Measurements from ENCODE around the gene GSX2.

Gene GSX2

GRCh38 chr4:54061873-54062272, 38.1 kb upstream of the GSX2 start:
- Histone ChIP-seq H3K4me1 (ENCODE audit: control insufficient read depth, insufficient read depth, low read length) (peaks cover 6% of the 10 kb centered on the region), H3K4me3 (ENCODE audit: low read depth, low read length) (no peak overlapping the region), H3K36me3 (ENCODE audit: control insufficient read depth in 2 of 2, insufficient read depth in 1 of 2, low read length in 2 of 2) (no peaks in the 10 kb centered on the region), H3K27ac (ENCODE audit: extremely low read depth, low read depth, low read length) (no peak overlapping the region), H3K9me3 (ENCODE audit: control insufficient read depth, insufficient read depth, low read depth, low read length) (no peaks in the 10 kb centered on the region)
- ChIA-PET CTCF (interaction anchor here (0.9 kb wide), 1 partner anchor 156 kb away, joined by 3 read pairs; no protein-coding TSS in a partner anchor), POLR2A (no interaction called here)
- TF ChIP-seq ZNF488 (tag by site-specific recombination; IDR thresholded peaks at IDR 0.05) (no peak), ZNF664 (tag by site-specific recombination; IDR thresholded peaks at IDR 0.05) (peak; percentile 98), ZNF514 (tag by site-specific recombination; IDR thresholded peaks at IDR 0.05) (no peak), ZEB2 (tag by site-specific recombination; IDR thresholded peaks at IDR 0.05) (no peak), PRDM6 (tag by site-specific recombination; IDR thresholded peaks at IDR 0.05) (0 out of 2 replicates have a peak, but pooled peaks have one; percentile 20)

- Histone ChIP-seq H3K9me3 (ENCODE audit: control insufficient read depth, insufficient read depth, low read depth, low read length) (no peaks in the 10 kb centered on the region), H3K36me3 (ENCODE audit: control insufficient read depth in 2 of 2, insufficient read depth in 1 of 2, low read length in 2 of 2) (no peaks in the 10 kb centered on the region), H3K4me3 (ENCODE audit: low read depth, low read length) (peak overlapping the region; percentile 78), H3K27ac (ENCODE audit: extremely low read depth, low read depth, low read length) (no peak overlapping the region), H3K4me1 (ENCODE audit: control insufficient read depth, insufficient read depth, low read length) (peaks cover 6% of the 10 kb centered on the region)
- CTCF ChIA-PET = interaction anchor here (0.9 kb wide), 1 partner anchor 155 kb away, joined by 3 read pairs; no protein-coding TSS in a partner anchor
- TF ChIP-seq ZBTB7A (tag by site-specific recombination; IDR thresholded peaks at IDR 0.05; ENCODE audit: low read depth) (no peak), ZNF692 (tag by site-specific recombination; IDR thresholded peaks at IDR 0.05) (no peak), KLF16 (tag by site-specific recombination; IDR thresholded peaks at IDR 0.05) (no peak), ZNF112 (tag by site-specific recombination; IDR thresholded peaks at IDR 0.05) (no peak), ZBTB17 (tag by site-specific recombination; IDR thresholded peaks at IDR 0.05) (no peak), ZNF10 (tag by site-specific recombination; IDR thresholded peaks at IDR 0.05) (no peak), ZNF596 (tag by site-specific recombination; IDR thresholded peaks at IDR 0.05) (no peak), ZNF184 (tag by site-specific recombination; IDR thresholded peaks at IDR 0.05) (no peak), ZNF677 (tag by site-specific recombination; IDR thresholded peaks at IDR 0.05) (no peak), FEZF1 (tag by site-specific recombination; IDR thresholded peaks at IDR 0.05) (no peak), SCRT1 (tag by site-specific recombination; IDR thresholded peaks at IDR 0.05; ENCODE audit: borderline replicate concordance) (no peak), MZF1 (tag by site-specific recombination; IDR thresholded peaks at IDR 0.05; ENCODE audit: borderline replicate concordance) (no peak)
- POLR2A ChIA-PET = no interaction called here
Measured at GRCh38 chr4:54062392-54062791, 37.6 kb upstream of the GSX2 start.

- H3K4me3 ChIP-seq (ENCODE audit: low read depth, low read length) = peak overlapping the region; percentile 78
- CTCF ChIA-PET = interaction anchor here (1.0 kb wide), 1 partner anchor 154 kb away, joined by 4 read pairs; no protein-coding TSS in a partner anchor
- H3K9me3 ChIP-seq (ENCODE audit: control insufficient read depth, insufficient read depth, low read depth, low read length) = no peaks in the 10 kb centered on the region
- POLR2A ChIA-PET = no interaction called here
- H3K36me3 ChIP-seq (ENCODE audit: control insufficient read depth in 2 of 2, insufficient read depth in 1 of 2, low read length in 2 of 2) = no peaks in the 10 kb centered on the region
- H3K27ac ChIP-seq (ENCODE audit: extremely low read depth, low read depth, low read length) = peak overlapping the region; percentile 85; the same call in 1 of the 2 replicates
- H3K4me1 ChIP-seq (ENCODE audit: control insufficient read depth, insufficient read depth, low read length) = peaks cover 6% of the 10 kb centered on the region
- no peak for TF ChIP-seq ZNF529 (tag by site-specific recombination; IDR thresholded peaks at IDR 0.05; ENCODE audit: insufficient replicate concordance)
- TF ChIP-seq ZNF211 (tag by site-specific recombination; IDR thresholded peaks at IDR 0.05; ENCODE audit: low read depth) = no peak
- TF ChIP-seq ZNF621 (tag by site-specific recombination; IDR thresholded peaks at IDR 0.05) = no peak
- no peak for TF ChIP-seq ELK4 (IDR thresholded peaks at IDR 0.05; ENCODE audit: borderline replicate concordance, low read depth, low read length)
- TF ChIP-seq CTCF (tag by site-specific recombination; IDR thresholded peaks at IDR 0.05) = no peak
- TF ChIP-seq PRDM6 (tag by site-specific recombination; IDR thresholded peaks at IDR 0.05) = no peak
- no peak for TF ChIP-seq ZBTB7A (tag by site-specific recombination; IDR thresholded peaks at IDR 0.05; ENCODE audit: low read depth)
- no peak for TF ChIP-seq SP2 (tag by site-specific recombination; IDR thresholded peaks at IDR 0.05)
- TF ChIP-seq ZNF350 (tag by site-specific recombination; IDR thresholded peaks at IDR 0.05) = no peak
Measured at GRCh38 chr4:54063229-54063628, 36.7 kb upstream of the GSX2 start.

All from HEK293 (cell line).